Peyer's patch (tissue), 4 donors: Measurements from ENCODE around the gene IRF8. TPM values are rescaled to one million over a fixed set of nuclear protein-coding genes. Genes with fewer than 3 reads are reported as not detected.
A peak's percentile ranks its signal among the peaks of the same experiment; 100 is the strongest.

Source experiments
- DNase-seq, 3 donors: peaks; one replicate each; pipeline ENCODE4 v3.0.0-alpha.2; 2017 to 2019
- H3K27ac ChIP-seq, 4 donors: fragments of 200-600 bp; sonication (generic); one replicate each; pipeline ENCODE4 v1.5.1; 2016 to 2019
- H3K27me3 ChIP-seq, 2 donors: fragments of 200-600 bp; sonication (generic); one replicate each; pipeline ENCODE4 v1.5.1; 2019
- H3K36me3 ChIP-seq, 3 donors: fragments of 200-600 bp; sonication (generic); one replicate each; pipeline ENCODE4 v1.5.1; 2016 to 2019
- H3K4me1 ChIP-seq, 4 donors: fragments of 200-600 bp; sonication (generic); one replicate each; pipeline ENCODE4 v1.5.1; 2016 to 2019
- H3K4me3 ChIP-seq, 4 donors: fragments of 200-600 bp; sonication (generic); 1 replicate in 3 of 4; 2 replicates in 1 of 4; pipeline ENCODE4 v1.5.1; 2016 to 2019; ENCODE audit warnings: mild to moderate bottlenecking in 1 of 4
- H3K9me3 ChIP-seq, 4 donors: fragments of 200-600 bp; sonication (generic); one replicate each; pipeline ENCODE4 v1.5.1; 2016 to 2019; ENCODE audit warnings: mild to moderate bottlenecking in 1 of 4
- CTCF ChIP-seq, 6 experiments: fragments of 450-650 bp in 4 of 6; fragments of 200-600 bp in 2 of 6; sonication (generic) in 1 of 6; IDR thresholded peaks; one replicate each; pipeline ENCODE4 v1.5.1; 2017 to 2019; ENCODE audit warnings: antibody characterized with exemption in 6 of 6, mild to moderate bottlenecking in 3 of 6, moderate library complexity in 1 of 6
- POLR2A ChIP-seq, 2 donors: fragments of 450-650 bp; IDR thresholded peaks; one replicate each; pipeline ENCODE4 v1.5.1; 2017; ENCODE audit warnings: antibody characterized with exemption in 2 of 2, mild to moderate bottlenecking in 2 of 2, moderate library complexity in 2 of 2
- total RNA-seq, 4 donors: library from RNA; depleted of rRNA; stranded (reverse); fragments of >200 nt; gene quantifications; one replicate each; pipeline ENCODE4 v1.1.0, GENCODE V29; 2016

Gene IRF8
- total RNA-seq, 4 donors from 2014 or later: 39.8 to 191 (median 93.2) TPM

DNA sequence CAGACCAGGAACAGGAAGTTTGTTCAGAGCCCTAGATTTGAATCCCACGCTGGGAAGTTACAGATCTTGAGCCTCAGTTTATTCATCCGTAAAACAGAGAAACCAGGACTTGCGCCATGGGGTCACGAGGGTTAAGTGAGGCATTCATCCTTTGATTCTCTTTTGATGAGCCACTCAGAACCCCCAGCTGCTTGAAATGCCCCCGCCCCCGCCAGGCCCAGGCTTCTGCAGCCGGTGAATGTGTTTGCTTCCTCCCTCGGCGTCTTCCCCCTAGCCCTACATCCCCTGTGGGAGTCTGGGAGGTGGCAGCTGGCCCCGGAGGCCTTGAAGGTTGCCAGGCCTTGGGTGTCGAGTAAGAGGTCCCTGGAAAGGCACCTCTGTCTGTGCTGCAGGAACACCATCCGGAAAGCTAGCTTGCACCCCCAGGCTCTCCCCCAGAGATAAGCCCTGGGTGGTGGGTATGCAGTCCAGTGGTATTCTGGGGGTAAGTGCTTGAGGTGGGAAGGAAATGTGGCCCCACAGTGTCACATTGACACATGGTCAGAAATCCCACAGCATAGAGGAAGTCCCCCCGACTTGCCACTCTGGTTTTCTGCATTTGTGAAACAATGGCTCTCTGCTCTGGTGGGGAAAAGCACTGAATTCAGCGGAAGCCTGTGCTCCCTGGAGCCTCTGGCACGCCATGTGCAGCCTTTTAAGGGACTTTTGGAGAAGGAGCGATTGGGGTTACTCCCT, 14.9 kb downstream of the IRF8 start:
- Histone ChIP-seq H3K27me3 (no peaks in the 10 kb centered on the region), H3K4me1 (peaks cover 3 to 31% (median 31%) of the 10 kb centered on the region in 4 donors), H3K9me3 (no peaks in the 10 kb centered on the region), H3K36me3 (peaks cover 0 to 66% (median 0%) of the 10 kb centered on the region in 3 donors), H3K27ac (peak overlapping the region in 3 of 4 donors; percentile 31 to 95 (median 82)), H3K4me3 (no peak overlapping the region)
- TF ChIP-seq CTCF (IDR thresholded peaks at IDR 0.05) (no peak), POLR2A (IDR thresholded peaks at IDR 0.05) (no peak)
- no peak for DNase-seq

- TF ChIP-seq CTCF (IDR thresholded peaks at IDR 0.05): no peak
- no peak for TF ChIP-seq POLR2A (IDR thresholded peaks at IDR 0.05)
- peak overlapping the region in 2 of 4 donors; percentile 82 to 95 for H3K27ac ChIP-seq
- H3K4me1 ChIP-seq: peaks cover 3 to 31% (median 29%) of the 10 kb centered on the region in 4 donors
- H3K4me3 ChIP-seq: no peak overlapping the region
- no peaks in the 10 kb centered on the region for H3K9me3 ChIP-seq
- DNase-seq: peak in 1 of 3 donors; percentile 33
- H3K27me3 ChIP-seq: no peaks in the 10 kb centered on the region
- peaks cover 0 to 66% (median 0%) of the 10 kb centered on the region in 3 donors for H3K36me3 ChIP-seq
Measured at GRCh38 chr16:85914423-85914794, 15.4 kb downstream of the IRF8 start.

- no peak overlapping the region for H3K4me3 ChIP-seq
- peak overlapping the region; percentile 47 to 95 (median 78) for H3K27ac ChIP-seq
- peak in 1 of 3 donors; percentile 44 for DNase-seq
- no peaks in the 10 kb centered on the region for H3K9me3 ChIP-seq
- H3K36me3 ChIP-seq: peaks cover 0 to 64% (median 0%) of the 10 kb centered on the region in 3 donors
- H3K27me3 ChIP-seq: no peaks in the 10 kb centered on the region
- TF ChIP-seq POLR2A (IDR thresholded peaks at IDR 0.05) (no peak), CTCF (IDR thresholded peaks at IDR 0.05) (no peak)
- H3K4me1 ChIP-seq: peaks cover 3 to 31% (median 25%) of the 10 kb centered on the region in 4 donors
Measured at GRCh38 chr16:85915125-85915845, 16.3 kb downstream of the IRF8 start.

GRCh38 chr16:85916141-85916890, 17.4 kb downstream of the IRF8 start:
- DNase-seq: peak in 2 of 3 donors; percentile 86 to 94
- Histone ChIP-seq H3K9me3 (no peaks in the 10 kb centered on the region), H3K4me1 (peaks cover 3 to 31% (median 24%) of the 10 kb centered on the region in 4 donors), H3K36me3 (peaks cover 0 to 65% (median 0%) of the 10 kb centered on the region in 3 donors), H3K4me3 (peak overlapping the region in 1 of 4 donors; percentile 0), H3K27me3 (no peaks in the 10 kb centered on the region), H3K27ac (peak overlapping the region; percentile 47 to 95 (median 78))
- TF ChIP-seq CTCF (IDR thresholded peaks at IDR 0.05) (no peak), POLR2A (IDR thresholded peaks at IDR 0.05) (peak; percentile 29 to 69)

- H3K9me3 ChIP-seq: no peaks in the 10 kb centered on the region
- peak overlapping the region; percentile 13 to 95 (median 58) for H3K27ac ChIP-seq
- DNase-seq: no peak
- peak overlapping the region in 1 of 4 donors; percentile 0 for H3K4me3 ChIP-seq
- no peaks in the 10 kb centered on the region for H3K27me3 ChIP-seq
- peaks cover 0 to 60% (median 0%) of the 10 kb centered on the region in 3 donors for H3K36me3 ChIP-seq
- H3K4me1 ChIP-seq: peaks cover 3 to 24% (median 18%) of the 10 kb centered on the region in 4 donors
- TF ChIP-seq POLR2A (IDR thresholded peaks at IDR 0.05) (no peak), CTCF (IDR thresholded peaks at IDR 0.05) (peak in 1 of 6 experiments; percentile 7)
Measured at GRCh38 chr16:85917012-85917411, 18.1 kb downstream of the IRF8 start.
